ENCODE measurements around the gene C16orf74. TPM values are rescaled to one million over a fixed set of nuclear protein-coding genes. Genes with fewer than 3 reads are reported as not detected.

Gene C16orf74
- total and polyA plus RNA-seq, 2 of the 13 experiments (the other 11 are each of a cell fraction or from before 2014, with no cell fraction given) = 0.13 to 0.29 TPM

DNA sequence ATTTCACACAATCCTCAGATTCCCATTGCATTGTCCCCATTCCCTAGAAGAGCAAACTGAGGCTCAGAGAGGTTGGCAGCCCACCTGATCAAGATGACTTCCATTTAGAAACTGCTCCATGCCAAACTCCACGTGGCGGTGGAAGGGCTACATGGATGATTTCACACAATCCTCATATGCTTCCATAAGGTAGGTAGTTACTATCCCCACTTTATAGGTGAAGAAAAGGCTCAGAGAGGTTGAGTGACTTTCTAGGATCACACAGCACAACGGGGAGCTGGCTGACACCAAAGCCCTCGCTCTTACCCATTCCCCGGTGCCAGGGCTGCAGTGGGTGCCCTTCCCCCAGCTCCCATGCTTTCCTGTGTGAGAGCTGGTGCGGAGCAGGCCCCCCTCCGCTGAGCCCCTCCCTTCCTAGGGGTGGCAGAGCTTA is 52.4 kb downstream of the C16orf74 start (continued):
- TF ChIP-seq, protein P1, sequence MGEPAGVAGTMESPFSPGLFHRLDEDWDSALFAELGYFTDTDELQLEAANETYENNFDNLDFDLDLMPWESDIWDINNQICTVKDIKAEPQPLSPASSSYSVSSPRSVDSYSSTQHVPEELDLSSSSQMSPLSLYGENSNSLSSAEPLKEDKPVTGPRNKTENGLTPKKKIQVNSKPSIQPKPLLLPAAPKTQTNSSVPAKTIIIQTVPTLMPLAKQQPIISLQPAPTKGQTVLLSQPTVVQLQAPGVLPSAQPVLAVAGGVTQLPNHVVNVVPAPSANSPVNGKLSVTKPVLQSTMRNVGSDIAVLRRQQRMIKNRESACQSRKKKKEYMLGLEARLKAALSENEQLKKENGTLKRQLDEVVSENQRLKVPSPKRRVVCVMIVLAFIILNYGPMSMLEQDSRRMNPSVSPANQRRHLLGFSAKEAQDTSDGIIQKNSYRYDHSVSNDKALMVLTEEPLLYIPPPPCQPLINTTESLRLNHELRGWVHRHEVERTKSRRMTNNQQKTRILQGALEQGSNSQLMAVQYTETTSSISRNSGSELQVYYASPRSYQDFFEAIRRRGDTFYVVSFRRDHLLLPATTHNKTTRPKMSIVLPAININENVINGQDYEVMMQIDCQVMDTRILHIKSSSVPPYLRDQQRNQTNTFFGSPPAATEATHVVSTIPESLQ (CRISPR knock-in tag; conservative IDR thresholded peaks at IDR 0.05) = no peak
- TF ChIP-seq ZC3H13 (CRISPR knock-in tag; IDR thresholded peaks at IDR 0.05) (no peak), ZKSCAN1 (IDR thresholded peaks at IDR 0.05; ENCODE audit: low read length) (no peak), ARNT (IDR thresholded peaks at IDR 0.05) (no peak), ZNF317 (CRISPR knock-in tag; IDR thresholded peaks at IDR 0.05) (no peak), CCAR2 (optimal IDR thresholded peaks at IDR 0.05; ENCODE audit: low read depth, low read length) (no peak), ZNF44 (CRISPR knock-in tag; IDR thresholded peaks at IDR 0.05) (no peak), MXD1 (CRISPR knock-in tag; IDR thresholded peaks at IDR 0.05) (no peak), ZNF883 (CRISPR knock-in tag; IDR thresholded peaks at IDR 0.05; ENCODE audit: not compliant biosample characterization) (no peak), ZNF629 (CRISPR knock-in tag; conservative IDR thresholded peaks at IDR 0.05) (peak; percentile 64; the same call in 1 of the 2 replicates), ZNF576 (CRISPR knock-in tag; IDR thresholded peaks at IDR 0.05) (no peak), YEATS2 (CRISPR knock-in tag; IDR thresholded peaks at IDR 0.05; ENCODE audit: borderline replicate concordance) (no peak), CREM (IDR thresholded peaks at IDR 0.05) (no peak), CREM (CRISPR knock-in tag; IDR thresholded peaks at IDR 0.05) (no peak), ZBTB37 (CRISPR knock-in tag; IDR thresholded peaks at IDR 0.05) (no peak), ZBTB8A (CRISPR knock-in tag; IDR thresholded peaks at IDR 0.05; ENCODE audit: borderline replicate concordance, low read depth) (no peak), KLF16 (CRISPR knock-in tag; IDR thresholded peaks at IDR 0.05) (no peak), HDAC6 (IDR thresholded peaks at IDR 0.05; ENCODE audit: low read depth, low read length) (no peak), ZMYM3 (CRISPR knock-in tag; IDR thresholded peaks at IDR 0.05) (peak; percentile 39; the same call in 1 of the 2 replicates), ZNF333 (CRISPR knock-in tag; IDR thresholded peaks at IDR 0.05; ENCODE audit: borderline replicate concordance) (no peak)
